Peyer's patch (tissue), 4 donors: ENCODE results near the gene PTPRM.

Experiments
- CTCF ChIP-seq, 6 experiments: fragments of 450-650 bp in 4 of 6; fragments of 200-600 bp in 2 of 6; sonication (generic) in 1 of 6; IDR thresholded peaks; one replicate each; pipeline ENCODE4 v1.5.1; 2017 to 2019; ENCODE audit warnings: antibody characterized with exemption in 6 of 6, mild to moderate bottlenecking in 3 of 6, moderate library complexity in 1 of 6
- POLR2A ChIP-seq, 2 donors: fragments of 450-650 bp; IDR thresholded peaks; one replicate each; pipeline ENCODE4 v1.5.1; 2017; ENCODE audit warnings: antibody characterized with exemption in 2 of 2, mild to moderate bottlenecking in 2 of 2, moderate library complexity in 2 of 2

GRCh38 chr18:8242151-8242696, 675.1 kb downstream of the PTPRM start:
- no peak for TF ChIP-seq CTCF (IDR thresholded peaks at IDR 0.05)
- no peak for TF ChIP-seq POLR2A (IDR thresholded peaks at IDR 0.05)
